Activated T-helper 1 cell treated with Interleukin-2 at 50 U/mL for 16 hours (primary cell): Measurements from ENCODE around the gene CLSTN3.
"Not testable (repeated sequence)": the region's sequence is repeated elsewhere in the genome, so short reads cannot be mapped to it uniquely, and the experiment has no call there.

ENCODE experiments used
- DNase-seq: peaks from one replicate; pipeline ENCODE4 v3.0.0-alpha.2; 2020; ENCODE audit warnings: low read depth

The CLSTN3 gene

GRCh38 chr12:7103837-7104584 is 26.2 kb upstream of the CLSTN3 start:
- no peak for DNase-seq

- no peak for DNase-seq
Measured at GRCh38 chr12:7106082-7106481, 24.1 kb upstream of the CLSTN3 start.

- DNase-seq = not testable (repeated sequence)
Measured at GRCh38 chr12:7107181-7107580, 23.0 kb upstream of the CLSTN3 start.

- no peak for DNase-seq
Measured at GRCh38 chr12:7107636-7108002, 22.6 kb upstream of the CLSTN3 start.

GRCh38 chr12:7108003-7108795 is 22.0 kb upstream of the CLSTN3 start:
- peak; percentile 67 for DNase-seq

GRCh38 chr12:7108796-7109571 is 21.2 kb upstream of the CLSTN3 start, which contains the start of gene C1RL:
Gene C1RL (minus strand): TSS chr12:7109214. CDS start chr12:7109180, 34 bp downstream.
- DNase-seq = peak; percentile 65

- DNase-seq = no peak
Measured at GRCh38 chr12:7109572-7109920, 20.6 kb upstream of the CLSTN3 start.

GRCh38 chr12:7110661-7111060 is 19.5 kb upstream of the CLSTN3 start:
- DNase-seq = no peak

- no peak for DNase-seq
Measured at GRCh38 chr12:7112041-7112440, 18.1 kb upstream of the CLSTN3 start.

GRCh38 chr12:7113389-7113871 is 16.7 kb upstream of the CLSTN3 start:
- DNase-seq = no peak

- no peak for DNase-seq
Measured at GRCh38 chr12:7114008-7114407, 16.2 kb upstream of the CLSTN3 start.

GRCh38 chr12:7114851-7115250 is 15.3 kb upstream of the CLSTN3 start:
- DNase-seq = no peak

GRCh38 chr12:7116196-7116595 is 14.0 kb upstream of the CLSTN3 start:
- no peak for DNase-seq

GRCh38 chr12:7116916-7117315 is 13.3 kb upstream of the CLSTN3 start:
- DNase-seq = no peak

GRCh38 chr12:7117670-7118069 is 12.5 kb upstream of the CLSTN3 start:
- DNase-seq = no peak

GRCh38 chr12:7118881-7119280 is 11.3 kb upstream of the CLSTN3 start:
- no peak for DNase-seq

- no peak for DNase-seq
Measured at GRCh38 chr12:7120166-7120565, 10.0 kb upstream of the CLSTN3 start.

GRCh38 chr12:7121324-7121723 is 8.8 kb upstream of the CLSTN3 start:
- DNase-seq = no peak

- DNase-seq = no peak
Measured at GRCh38 chr12:7122811-7123769, 7.1 kb upstream of the CLSTN3 start.

GRCh38 chr12:7123806-7124522 is 6.2 kb upstream of the CLSTN3 start:
- no peak for DNase-seq
